Vagina (tissue), 2 donors: ENCODE measurements around the gene NCS1. TPM values are rescaled to one million over a fixed set of nuclear protein-coding genes. Genes with fewer than 3 reads are reported as not detected.

Source experiments
- DNase-seq, 2 donors: peaks; one replicate each; pipeline ENCODE4 v3.0.0-alpha.2; 2017; ENCODE audit errors: extremely low spot score in 2 of 2
- H3K27ac ChIP-seq: fragments of 200-600 bp; sonication (generic); one replicate; pipeline ENCODE4 v1.5.1; 2019
- H3K27me3 ChIP-seq: fragments of 200-600 bp; sonication (generic); one replicate; pipeline ENCODE4 v1.5.1; 2019
- H3K36me3 ChIP-seq, 2 donors: fragments of 200-600 bp; sonication (generic); one replicate each; pipeline ENCODE4 v1.5.1; 2017 to 2019
- H3K4me1 ChIP-seq: fragments of 200-600 bp; sonication (generic); one replicate; pipeline ENCODE4 v1.5.1; 2019
- H3K4me3 ChIP-seq, 2 donors: fragments of 200-600 bp; sonication (generic); 1 replicate in 1 of 2; 2 replicates in 1 of 2; pipeline ENCODE4 v1.5.1; 2016 to 2019
- H3K9me3 ChIP-seq: fragments of 200-600 bp; sonication (generic); one replicate; pipeline ENCODE4 v1.5.1; 2019
- CTCF ChIP-seq, 3 experiments: fragments of 450-650 bp in 2 of 3; fragments of 200-600 bp in 1 of 3; sonication (generic) in 1 of 3; IDR thresholded peaks; one replicate each; pipeline ENCODE4 v1.5.1; 2017 to 2019; ENCODE audit warnings: antibody characterized with exemption in 3 of 3, mild to moderate bottlenecking in 2 of 3, moderate library complexity in 2 of 3
- POLR2A ChIP-seq, 2 donors: fragments of 450-650 bp; IDR thresholded peaks; one replicate each; pipeline ENCODE4 v1.6.1; 2017; ENCODE audit warnings: antibody characterized with exemption in 2 of 2, mild to moderate bottlenecking in 2 of 2, moderate library complexity in 2 of 2
- POLR2AphosphoS5 ChIP-seq, 2 donors: sonication (generic); formaldehyde crosslinking; IDR thresholded peaks; one replicate each; pipeline ENCODE4 v1.9.0; 2017; ENCODE audit warnings: antibody characterized with exemption in 2 of 2, mild to moderate bottlenecking in 2 of 2, low read depth in 1 of 2; ENCODE audit not compliant: insufficient read depth in 1 of 2
- intact Hi-C: fragments of 100-400 bp; cut with DNase I; formaldehyde crosslinking; loops from one replicate; pipeline ENCODE4 v1.15.1; 2023
- total RNA-seq: library from RNA; depleted of rRNA; stranded (reverse); fragments of >200 nt; gene quantifications from one replicate; pipeline ENCODE4 v1.2.3, GENCODE V29; 2016

The NCS1 gene
- total RNA-seq, 1 donor from 2014 or later, result 20.4 TPM

GRCh38 chr9:130191749-130192120, 19.5 kb downstream of the NCS1 start:
- Histone ChIP-seq H3K27me3 (no peaks in the 10 kb centered on the region), H3K9me3 (no peaks in the 10 kb centered on the region), H3K27ac (no peak overlapping the region), H3K4me1 (peaks cover 89% of the 10 kb centered on the region), H3K4me3 (no peak overlapping the region), H3K36me3 (no peaks in the 10 kb centered on the region)
- intact Hi-C loops, result no loop called here
- TF ChIP-seq POLR2A (IDR thresholded peaks at IDR 0.05), result no peak
- TF ChIP-seq POLR2AphosphoS5 (IDR thresholded peaks at IDR 0.05; ENCODE audit: insufficient read depth in 1 of 2, low read depth in 1 of 2), result no peak
- no peak for TF ChIP-seq CTCF (IDR thresholded peaks at IDR 0.05)
- DNase-seq, result no peak

GRCh38 chr9:130192382-130192999, 20.3 kb downstream of the NCS1 start:
- Histone ChIP-seq H3K9me3 (no peaks in the 10 kb centered on the region), H3K4me1 (peaks cover 83% of the 10 kb centered on the region), H3K36me3 (no peaks in the 10 kb centered on the region), H3K27me3 (no peaks in the 10 kb centered on the region), H3K27ac (no peak overlapping the region), H3K4me3 (no peak overlapping the region)
- TF ChIP-seq CTCF (IDR thresholded peaks at IDR 0.05) (no peak), POLR2AphosphoS5 (IDR thresholded peaks at IDR 0.05; ENCODE audit: insufficient read depth in 1 of 2, low read depth in 1 of 2) (no peak), POLR2A (IDR thresholded peaks at IDR 0.05) (no peak)
- DNase-seq, result no peak
- intact Hi-C loops, result no loop called here

GRCh38 chr9:130193103-130193502, 20.9 kb downstream of the NCS1 start:
- H3K4me1 ChIP-seq, result peaks cover 85% of the 10 kb centered on the region
- H3K27ac ChIP-seq, result no peak overlapping the region
- no peaks in the 10 kb centered on the region for H3K27me3 ChIP-seq
- no peaks in the 10 kb centered on the region for H3K9me3 ChIP-seq
- intact Hi-C loops, result no loop called here
- no peaks in the 10 kb centered on the region for H3K36me3 ChIP-seq
- DNase-seq, result no peak
- H3K4me3 ChIP-seq, result peak overlapping the region in 1 of 2 donors; percentile 14
- TF ChIP-seq POLR2A (IDR thresholded peaks at IDR 0.05) (no peak), CTCF (IDR thresholded peaks at IDR 0.05) (no peak), POLR2AphosphoS5 (IDR thresholded peaks at IDR 0.05; ENCODE audit: insufficient read depth in 1 of 2, low read depth in 1 of 2) (no peak)

- Histone ChIP-seq H3K9me3 (no peaks in the 10 kb centered on the region), H3K4me1 (peaks cover 84% of the 10 kb centered on the region), H3K36me3 (no peaks in the 10 kb centered on the region), H3K4me3 (peak overlapping the region in 1 of 2 donors; percentile 14), H3K27ac (peak overlapping the region; percentile 40), H3K27me3 (no peaks in the 10 kb centered on the region)
- DNase-seq, result no peak
- no peak for TF ChIP-seq CTCF (IDR thresholded peaks at IDR 0.05)
- no peak for TF ChIP-seq POLR2A (IDR thresholded peaks at IDR 0.05)
- TF ChIP-seq POLR2AphosphoS5 (IDR thresholded peaks at IDR 0.05; ENCODE audit: insufficient read depth in 1 of 2, low read depth in 1 of 2), result no peak
- intact Hi-C loops, result no loop called here
Measured at GRCh38 chr9:130193531-130194377, 21.6 kb downstream of the NCS1 start.
